Liver (tissue), 9 donors: ENCODE measurements around the gene TAF11L2. TPM values are rescaled to one million over a fixed set of nuclear protein-coding genes. Genes with fewer than 3 reads are reported as not detected.

Source experiments
- DNase-seq: peaks from one replicate; pipeline ENCODE4 v3.0.0-alpha.2; 2017; ENCODE audit warnings: low spot score
- H3K27ac ChIP-seq, 2 donors: one replicate each; pipeline ENCODE4 v1.7.0; 2013; ENCODE audit warnings: inconsistent platforms in 2 of 2, low read length in 2 of 2, control low read depth in 1 of 2, low read depth in 1 of 2, mild to moderate bottlenecking in 1 of 2
- H3K27me3 ChIP-seq, 4 donors: one replicate each; pipeline versions ENCODE4 v1.6.1 to v1.7.0; 2013; ENCODE audit warnings: low read length in 3 of 4, inconsistent platforms in 1 of 4, mild to moderate bottlenecking in 1 of 4, moderate library complexity in 1 of 4; ENCODE audit not compliant: control insufficient read depth in 4 of 4, insufficient read depth in 4 of 4
- H3K36me3 ChIP-seq, 4 donors: one replicate each; pipeline versions ENCODE4 v1.6.1 to v1.7.0; 2013; ENCODE audit warnings: low read length in 3 of 4, mild to moderate bottlenecking in 3 of 4, low read depth in 1 of 4, moderate library complexity in 1 of 4; ENCODE audit not compliant: control insufficient read depth in 4 of 4, insufficient read depth in 3 of 4
- H3K4me1 ChIP-seq, 4 donors: one replicate each; pipeline versions ENCODE4 v1.6.1 to v1.7.0; 2013; ENCODE audit warnings: low read length in 3 of 4, mild to moderate bottlenecking in 3 of 4, moderate library complexity in 1 of 4; ENCODE audit not compliant: control insufficient read depth in 4 of 4, insufficient read depth in 4 of 4
- H3K4me3 ChIP-seq, 3 donors: one replicate each; pipeline versions ENCODE4 v1.6.1 to v1.7.0; 2013; ENCODE audit warnings: low read length in 3 of 3, control low read depth in 1 of 3, low read depth in 1 of 3, mild to moderate bottlenecking in 1 of 3
- H3K9ac ChIP-seq, 2 donors: one replicate each; pipeline ENCODE4 v1.7.0; 2013; ENCODE audit warnings: low read length in 2 of 2, mild to moderate bottlenecking in 2 of 2, moderate library complexity in 2 of 2, control low read depth in 1 of 2, low read depth in 1 of 2
- H3K9me3 ChIP-seq, 4 donors: one replicate each; pipeline versions ENCODE4 v1.6.1 to v1.7.0; 2013; ENCODE audit warnings: low read length in 3 of 4; ENCODE audit not compliant: control insufficient read depth in 4 of 4
- EGR1 ChIP-seq, 2 donors: IDR thresholded peaks; 2 replicates each; pipeline ENCODE4 v1.6.1; 2016 to 2018; ENCODE audit warnings: antibody characterized with exemption in 2 of 2, low read depth in 2 of 2
- FOXA1 ChIP-seq: IDR thresholded peaks from 2 replicates; pipeline ENCODE4 v1.6.1; 2016; ENCODE audit warnings: antibody characterized with exemption
- FOXA2 ChIP-seq: IDR thresholded peaks from 2 replicates; pipeline ENCODE4 v1.6.1; 2016; ENCODE audit warnings: antibody characterized with exemption
- GABPA ChIP-seq, 2 donors: IDR thresholded peaks in 1 of 2; conservative IDR thresholded peaks in 1 of 2; 2 replicates each; pipeline ENCODE4 v1.6.1; 2016; ENCODE audit warnings: antibody characterized with exemption in 2 of 2, mild to moderate bottlenecking in 1 of 2, moderate library complexity in 1 of 2
- HNF4A ChIP-seq, 2 donors: conservative IDR thresholded peaks; 2 replicates each; pipeline ENCODE4 v1.6.1; 2016; ENCODE audit warnings: antibody characterized with exemption in 2 of 2, mild to moderate bottlenecking in 2 of 2
- HNF4G ChIP-seq: IDR thresholded peaks from 2 replicates; pipeline ENCODE4 v1.6.1; 2016; ENCODE audit warnings: antibody characterized with exemption
- JUND ChIP-seq, 2 donors: IDR thresholded peaks; 2 replicates each; pipeline ENCODE4 v1.6.1; 2016; ENCODE audit warnings: antibody characterized with exemption in 2 of 2
- NR2F2 ChIP-seq: IDR thresholded peaks from 2 replicates; pipeline ENCODE4 v1.6.1; 2016; ENCODE audit warnings: antibody characterized with exemption
- RAD21 ChIP-seq, 2 donors: IDR thresholded peaks; 2 replicates each; pipeline ENCODE4 v1.6.1; 2016; ENCODE audit warnings: antibody characterized with exemption in 2 of 2, mild to moderate bottlenecking in 2 of 2
- RXRA ChIP-seq, 2 donors: IDR thresholded peaks; 2 replicates each; pipeline ENCODE4 v1.6.1; 2017 to 2018; ENCODE audit warnings: antibody characterized with exemption in 2 of 2, mild to moderate bottlenecking in 1 of 2
- SP1 ChIP-seq: IDR thresholded peaks from 2 replicates; pipeline ENCODE4 v1.6.1; 2018; ENCODE audit warnings: antibody characterized with exemption, mild to moderate bottlenecking
- TAF1 ChIP-seq: conservative IDR thresholded peaks from 2 replicates; pipeline ENCODE4 v1.6.1; 2016; ENCODE audit warnings: antibody characterized with exemption, mild to moderate bottlenecking
- YY1 ChIP-seq: IDR thresholded peaks from 2 replicates; pipeline ENCODE4 v1.6.1; 2016; ENCODE audit warnings: antibody characterized with exemption, mild to moderate bottlenecking
- WGBS: extraction: QIAGEN DNeasy Blood & Tissue Kit; methylation state at CpG from one replicate; pipeline ENCODE4 v1.1.7; 2013; 5-methylcytosine and 5-hydroxymethylcytosine counted together
- polyA plus RNA-seq, 2 donors: library from polyadenylated mRNA; stranded (reverse) in 1 of 2; unstranded in 1 of 2; fragments of 200-250 nt in 1 of 2; fragments of >200 nt in 1 of 2; fragmentation: Nextera tagmentation in 1 of 2; extraction: Ambion mirVana in 1 of 2; gene quantifications; one replicate each; pipeline versions ENCODE4 v1.2.1 to v1.2.3, GENCODE V29; 2013 to 2015
- total RNA-seq, 2 donors: library from RNA; depleted of rRNA; stranded (reverse); fragments of >200 nt; gene quantifications; one replicate each; pipeline ENCODE4 v1.2.3, GENCODE V29; 2014
- TF ChIP-seq, protein P1 (sequence below): IDR thresholded peaks from 2 replicates; pipeline ENCODE4 v1.6.1; 2016; ENCODE audit warnings: antibody characterized with exemption, mild to moderate bottlenecking
- TF ChIP-seq, protein P2 (sequence below): IDR thresholded peaks from 2 replicates; pipeline ENCODE4 v1.6.1; 2016; ENCODE audit warnings: antibody characterized with exemption
- TF ChIP-seq, protein P3 (sequence below): IDR thresholded peaks from 2 replicates; pipeline ENCODE4 v1.6.1; 2016; ENCODE audit warnings: antibody characterized with exemption
- TF ChIP-seq, protein P4 (sequence below): IDR thresholded peaks from 2 replicates; pipeline ENCODE4 v1.6.1; 2016; ENCODE audit warnings: antibody characterized with exemption
- TF ChIP-seq, protein P5 (sequence below): fragments of 150-350 bp; IDR thresholded peaks from 2 replicates; pipeline ENCODE4 v1.5.1; 2017; ENCODE audit warnings: improper control_type of control experiment, low read depth, low read length; ENCODE audit not compliant: missing input control
- donor health status: healthy.
- donor health status: healthy.
- donor health status: healthy.
- donor health status: healthy.
- donor health status: healthy.

Gene TAF11L2
- total and polyA plus RNA-seq, 4 donors: not detected

DNA sequence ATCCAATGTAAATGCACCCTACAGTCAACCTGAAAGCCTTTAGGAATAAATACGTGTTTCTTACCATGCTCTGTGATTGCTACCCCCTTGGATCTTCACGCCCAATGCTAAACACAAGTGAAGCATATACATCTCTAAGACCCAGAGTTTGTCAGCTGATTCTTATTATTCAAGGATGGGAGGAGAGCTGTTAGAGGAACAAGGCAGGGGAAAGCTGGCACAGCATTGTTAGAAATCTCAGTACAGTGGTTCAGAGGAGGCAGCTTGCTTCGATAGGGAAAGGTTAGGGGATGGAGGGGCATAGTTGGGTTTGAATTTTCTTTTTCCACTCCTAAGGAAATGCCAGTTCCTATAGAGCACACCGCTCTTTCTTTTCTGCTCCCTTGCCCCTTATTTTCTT lies 16.7 kb upstream of the TAF11L2 start:
- Histone ChIP-seq H3K9me3 (no peaks in the 10 kb centered on the region), H3K27ac (no peak overlapping the region), H3K36me3 (no peaks in the 10 kb centered on the region), H3K9ac (no peak overlapping the region), H3K4me3 (no peak overlapping the region), H3K27me3 (no peaks in the 10 kb centered on the region), H3K4me1 (no peaks in the 10 kb centered on the region)
- 78% methylated on average over 4 of the region's 4 CpGs for WGBS
- DNase-seq: no peak
- no peak for TF ChIP-seq NR2F2
- TF ChIP-seq HNF4A (conservative IDR thresholded peaks at IDR 0.05): no peak
- no peak for TF ChIP-seq SP1
- no peak for TF ChIP-seq TAF1
- TF ChIP-seq, protein P1, sequence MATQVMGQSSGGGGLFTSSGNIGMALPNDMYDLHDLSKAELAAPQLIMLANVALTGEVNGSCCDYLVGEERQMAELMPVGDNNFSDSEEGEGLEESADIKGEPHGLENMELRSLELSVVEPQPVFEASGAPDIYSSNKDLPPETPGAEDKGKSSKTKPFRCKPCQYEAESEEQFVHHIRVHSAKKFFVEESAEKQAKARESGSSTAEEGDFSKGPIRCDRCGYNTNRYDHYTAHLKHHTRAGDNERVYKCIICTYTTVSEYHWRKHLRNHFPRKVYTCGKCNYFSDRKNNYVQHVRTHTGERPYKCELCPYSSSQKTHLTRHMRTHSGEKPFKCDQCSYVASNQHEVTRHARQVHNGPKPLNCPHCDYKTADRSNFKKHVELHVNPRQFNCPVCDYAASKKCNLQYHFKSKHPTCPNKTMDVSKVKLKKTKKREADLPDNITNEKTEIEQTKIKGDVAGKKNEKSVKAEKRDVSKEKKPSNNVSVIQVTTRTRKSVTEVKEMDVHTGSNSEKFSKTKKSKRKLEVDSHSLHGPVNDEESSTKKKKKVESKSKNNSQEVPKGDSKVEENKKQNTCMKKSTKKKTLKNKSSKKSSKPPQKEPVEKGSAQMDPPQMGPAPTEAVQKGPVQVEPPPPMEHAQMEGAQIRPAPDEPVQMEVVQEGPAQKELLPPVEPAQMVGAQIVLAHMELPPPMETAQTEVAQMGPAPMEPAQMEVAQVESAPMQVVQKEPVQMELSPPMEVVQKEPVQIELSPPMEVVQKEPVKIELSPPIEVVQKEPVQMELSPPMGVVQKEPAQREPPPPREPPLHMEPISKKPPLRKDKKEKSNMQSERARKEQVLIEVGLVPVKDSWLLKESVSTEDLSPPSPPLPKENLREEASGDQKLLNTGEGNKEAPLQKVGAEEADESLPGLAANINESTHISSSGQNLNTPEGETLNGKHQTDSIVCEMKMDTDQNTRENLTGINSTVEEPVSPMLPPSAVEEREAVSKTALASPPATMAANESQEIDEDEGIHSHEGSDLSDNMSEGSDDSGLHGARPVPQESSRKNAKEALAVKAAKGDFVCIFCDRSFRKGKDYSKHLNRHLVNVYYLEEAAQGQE: no peak
- TF ChIP-seq, protein P2, sequence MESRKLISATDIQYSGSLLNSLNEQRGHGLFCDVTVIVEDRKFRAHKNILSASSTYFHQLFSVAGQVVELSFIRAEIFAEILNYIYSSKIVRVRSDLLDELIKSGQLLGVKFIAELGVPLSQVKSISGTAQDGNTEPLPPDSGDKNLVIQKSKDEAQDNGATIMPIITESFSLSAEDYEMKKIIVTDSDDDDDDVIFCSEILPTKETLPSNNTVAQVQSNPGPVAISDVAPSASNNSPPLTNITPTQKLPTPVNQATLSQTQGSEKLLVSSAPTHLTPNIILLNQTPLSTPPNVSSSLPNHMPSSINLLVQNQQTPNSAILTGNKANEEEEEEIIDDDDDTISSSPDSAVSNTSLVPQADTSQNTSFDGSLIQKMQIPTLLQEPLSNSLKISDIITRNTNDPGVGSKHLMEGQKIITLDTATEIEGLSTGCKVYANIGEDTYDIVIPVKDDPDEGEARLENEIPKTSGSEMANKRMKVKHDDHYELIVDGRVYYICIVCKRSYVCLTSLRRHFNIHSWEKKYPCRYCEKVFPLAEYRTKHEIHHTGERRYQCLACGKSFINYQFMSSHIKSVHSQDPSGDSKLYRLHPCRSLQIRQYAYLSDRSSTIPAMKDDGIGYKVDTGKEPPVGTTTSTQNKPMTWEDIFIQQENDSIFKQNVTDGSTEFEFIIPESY: no peak
- TF ChIP-seq, protein P3, sequence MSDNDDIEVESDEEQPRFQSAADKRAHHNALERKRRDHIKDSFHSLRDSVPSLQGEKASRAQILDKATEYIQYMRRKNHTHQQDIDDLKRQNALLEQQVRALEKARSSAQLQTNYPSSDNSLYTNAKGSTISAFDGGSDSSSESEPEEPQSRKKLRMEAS: no peak
- no peak for TF ChIP-seq FOXA2
- TF ChIP-seq, protein P4, sequence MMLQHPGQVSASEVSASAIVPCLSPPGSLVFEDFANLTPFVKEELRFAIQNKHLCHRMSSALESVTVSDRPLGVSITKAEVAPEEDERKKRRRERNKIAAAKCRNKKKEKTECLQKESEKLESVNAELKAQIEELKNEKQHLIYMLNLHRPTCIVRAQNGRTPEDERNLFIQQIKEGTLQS: no peak
- no peak for TF ChIP-seq RAD21 (IDR thresholded peaks at IDR 0.05)
- TF ChIP-seq GABPA (IDR thresholded peaks at IDR 0.05 in 1 of 2, conservative IDR thresholded peaks at IDR 0.05 in 1 of 2): no peak
- TF ChIP-seq EGR1 (IDR thresholded peaks at IDR 0.05; ENCODE audit: low read depth in 2 of 2): no peak
- no peak for TF ChIP-seq JUND (IDR thresholded peaks at IDR 0.05)
- TF ChIP-seq YY1: no peak
- TF ChIP-seq, protein P5, sequence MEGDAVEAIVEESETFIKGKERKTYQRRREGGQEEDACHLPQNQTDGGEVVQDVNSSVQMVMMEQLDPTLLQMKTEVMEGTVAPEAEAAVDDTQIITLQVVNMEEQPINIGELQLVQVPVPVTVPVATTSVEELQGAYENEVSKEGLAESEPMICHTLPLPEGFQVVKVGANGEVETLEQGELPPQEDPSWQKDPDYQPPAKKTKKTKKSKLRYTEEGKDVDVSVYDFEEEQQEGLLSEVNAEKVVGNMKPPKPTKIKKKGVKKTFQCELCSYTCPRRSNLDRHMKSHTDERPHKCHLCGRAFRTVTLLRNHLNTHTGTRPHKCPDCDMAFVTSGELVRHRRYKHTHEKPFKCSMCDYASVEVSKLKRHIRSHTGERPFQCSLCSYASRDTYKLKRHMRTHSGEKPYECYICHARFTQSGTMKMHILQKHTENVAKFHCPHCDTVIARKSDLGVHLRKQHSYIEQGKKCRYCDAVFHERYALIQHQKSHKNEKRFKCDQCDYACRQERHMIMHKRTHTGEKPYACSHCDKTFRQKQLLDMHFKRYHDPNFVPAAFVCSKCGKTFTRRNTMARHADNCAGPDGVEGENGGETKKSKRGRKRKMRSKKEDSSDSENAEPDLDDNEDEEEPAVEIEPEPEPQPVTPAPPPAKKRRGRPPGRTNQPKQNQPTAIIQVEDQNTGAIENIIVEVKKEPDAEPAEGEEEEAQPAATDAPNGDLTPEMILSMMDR: no peak
- TF ChIP-seq RXRA (IDR thresholded peaks at IDR 0.05): no peak
- no peak for TF ChIP-seq HNF4G

DNA sequence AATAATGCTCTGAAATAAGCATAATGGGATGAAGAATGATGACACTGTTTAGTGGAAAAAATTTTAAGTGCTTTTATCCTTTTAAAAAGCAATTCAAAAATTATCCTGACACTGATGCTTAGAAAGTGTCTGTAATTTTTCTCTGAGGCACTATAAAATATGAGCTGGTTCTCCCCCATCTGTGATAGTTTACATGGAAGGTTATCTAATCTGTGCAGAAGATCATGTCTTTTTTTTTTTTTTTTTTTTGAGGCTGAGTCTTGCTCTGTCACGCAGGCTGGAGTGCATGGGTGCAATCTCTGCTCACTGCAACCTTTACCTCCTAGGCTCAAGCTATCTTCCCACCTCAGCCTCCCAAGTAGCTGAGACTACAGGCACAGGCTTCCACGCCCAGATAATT lies 15.2 kb upstream of the TAF11L2 start:
- Histone ChIP-seq H3K36me3 (no peaks in the 10 kb centered on the region), H3K4me3 (no peak overlapping the region), H3K27me3 (no peaks in the 10 kb centered on the region), H3K27ac (no peak overlapping the region), H3K9ac (no peak overlapping the region), H3K9me3 (no peaks in the 10 kb centered on the region), H3K4me1 (no peaks in the 10 kb centered on the region)
- 49% methylated on average over 2 of the region's 2 CpGs for WGBS
- DNase-seq: no peak
- TF ChIP-seq FOXA1: no peak
- no peak for TF ChIP-seq YY1
- TF ChIP-seq RXRA (IDR thresholded peaks at IDR 0.05): no peak
- no peak for TF ChIP-seq HNF4G
- TF ChIP-seq NR2F2: no peak
- TF ChIP-seq, protein P3: no peak
- TF ChIP-seq, protein P2: no peak
- TF ChIP-seq, protein P1: no peak
- TF ChIP-seq, protein P4: no peak
- no peak for TF ChIP-seq RAD21 (IDR thresholded peaks at IDR 0.05)
- no peak for TF ChIP-seq HNF4A (conservative IDR thresholded peaks at IDR 0.05)
- no peak for TF ChIP-seq SP1
